D721Med (cell line): Measurements from ENCODE around the gene DIS3L2.

Experiments
- DNase-seq: peaks from one replicate; pipeline ENCODE4 v3.0.0; 2011; ENCODE audit warnings: low spot score; ENCODE audit not compliant: insufficient read length
- FAIRE-seq: peaks from 2 replicates; lab custom pipeline; 2011; peaks lifted over from hg19 to GRCh38; lab: Jason Lieb, UNC
- TF ChIP-seq, protein P1 (sequence below): IDR thresholded peaks from 2 replicates; pipeline ENCODE4 v1.5.1; 2012; ENCODE audit warnings: mild to moderate bottlenecking, control low read depth; ENCODE audit not compliant: insufficient read depth; ENCODE audit errors: missing control alignments

DIS3L2 gene

DNA sequence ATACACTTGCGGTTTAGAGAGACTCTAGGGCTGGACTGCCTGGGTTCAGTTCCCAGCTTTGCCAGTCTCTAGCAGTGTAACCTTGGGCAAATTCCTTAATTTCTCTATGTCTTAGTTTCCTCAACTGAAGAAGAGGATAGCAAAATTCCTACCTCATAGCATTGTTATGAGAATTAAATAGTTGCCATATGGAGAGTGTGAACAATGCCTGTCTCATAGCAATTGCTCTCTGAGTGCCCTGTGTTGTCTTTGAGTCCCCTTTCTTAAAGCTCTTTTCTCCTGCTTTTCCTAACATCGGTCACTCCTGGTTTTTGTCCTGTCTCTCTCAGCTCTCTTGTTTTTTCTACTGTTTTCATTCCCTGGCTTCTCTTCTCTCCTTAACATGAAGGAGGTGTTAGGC is 300.3 kb downstream of the DIS3L2 start:
- TF ChIP-seq, protein P1, sequence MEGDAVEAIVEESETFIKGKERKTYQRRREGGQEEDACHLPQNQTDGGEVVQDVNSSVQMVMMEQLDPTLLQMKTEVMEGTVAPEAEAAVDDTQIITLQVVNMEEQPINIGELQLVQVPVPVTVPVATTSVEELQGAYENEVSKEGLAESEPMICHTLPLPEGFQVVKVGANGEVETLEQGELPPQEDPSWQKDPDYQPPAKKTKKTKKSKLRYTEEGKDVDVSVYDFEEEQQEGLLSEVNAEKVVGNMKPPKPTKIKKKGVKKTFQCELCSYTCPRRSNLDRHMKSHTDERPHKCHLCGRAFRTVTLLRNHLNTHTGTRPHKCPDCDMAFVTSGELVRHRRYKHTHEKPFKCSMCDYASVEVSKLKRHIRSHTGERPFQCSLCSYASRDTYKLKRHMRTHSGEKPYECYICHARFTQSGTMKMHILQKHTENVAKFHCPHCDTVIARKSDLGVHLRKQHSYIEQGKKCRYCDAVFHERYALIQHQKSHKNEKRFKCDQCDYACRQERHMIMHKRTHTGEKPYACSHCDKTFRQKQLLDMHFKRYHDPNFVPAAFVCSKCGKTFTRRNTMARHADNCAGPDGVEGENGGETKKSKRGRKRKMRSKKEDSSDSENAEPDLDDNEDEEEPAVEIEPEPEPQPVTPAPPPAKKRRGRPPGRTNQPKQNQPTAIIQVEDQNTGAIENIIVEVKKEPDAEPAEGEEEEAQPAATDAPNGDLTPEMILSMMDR: no peak

DNA sequence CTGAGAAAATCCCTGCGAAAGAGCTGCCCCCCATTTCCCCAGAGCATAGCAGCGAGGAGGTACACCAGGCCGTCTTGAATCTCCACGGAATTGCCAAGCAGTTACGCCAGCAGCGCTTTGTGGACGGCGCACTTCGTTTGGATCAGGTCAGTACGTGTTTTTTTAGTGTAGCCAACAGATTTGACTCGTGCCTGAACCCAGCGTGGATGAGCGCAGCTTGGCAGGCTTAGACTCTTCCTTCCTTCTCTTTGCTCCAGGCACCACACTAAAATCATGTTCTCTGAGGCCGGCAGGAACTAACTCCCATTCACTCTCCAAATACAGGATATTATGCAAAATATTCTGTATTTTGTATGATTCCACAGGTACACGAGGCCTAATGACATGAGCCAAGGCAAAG is 301.8 kb downstream of the DIS3L2 start:
- TF ChIP-seq, protein P1: no peak
- DNase-seq (no peak), FAIRE-seq (no peak)

More for the DNA sequence above, 300.3 kb downstream of the DIS3L2 start:
- FAIRE-seq: no peak
- DNase-seq: no peak

DNA sequence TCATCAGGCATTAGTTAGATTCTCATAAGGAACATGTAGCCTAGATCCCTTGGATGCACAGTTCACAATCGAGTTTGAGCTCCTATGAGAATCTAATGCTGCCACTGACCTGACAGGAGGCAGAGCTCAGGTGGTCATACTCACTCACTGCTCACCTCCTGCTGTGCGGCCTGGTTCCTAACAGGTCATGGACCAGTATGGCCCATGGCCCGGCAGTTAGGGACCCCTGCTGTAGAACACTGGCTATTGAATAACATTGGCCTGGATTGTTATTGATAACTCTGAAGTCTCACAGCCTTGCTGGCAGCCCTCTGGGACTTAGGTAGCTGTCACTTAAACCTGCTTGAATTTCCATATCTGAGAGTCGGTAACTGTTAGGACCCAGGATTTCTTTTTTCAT is 302.6 kb downstream of the DIS3L2 start:
- FAIRE-seq (no peak), DNase-seq (no peak)
- TF ChIP-seq, protein P1: no peak

DNA sequence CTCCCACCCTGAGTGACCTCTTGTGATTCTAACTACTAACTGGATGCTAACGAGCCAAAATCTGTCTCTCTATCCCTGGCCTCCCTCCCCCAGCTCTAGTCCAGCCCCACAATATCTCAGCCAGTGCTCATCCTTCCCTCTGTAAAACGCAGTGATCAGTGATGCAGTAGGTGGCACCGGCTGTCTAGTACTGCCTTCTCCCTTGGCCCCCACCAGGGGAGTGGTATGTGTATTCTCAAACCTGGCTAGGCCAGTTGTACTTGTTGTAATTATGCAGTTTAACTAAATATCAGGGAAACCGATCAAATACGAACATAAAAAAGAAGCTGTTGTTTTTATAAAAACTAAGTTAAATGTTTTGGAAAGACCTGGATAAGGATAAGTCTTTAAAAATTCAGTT is 303.8 kb downstream of the DIS3L2 start:
- no peak for DNase-seq
- TF ChIP-seq, protein P1: no peak
- no peak for FAIRE-seq

DNA sequence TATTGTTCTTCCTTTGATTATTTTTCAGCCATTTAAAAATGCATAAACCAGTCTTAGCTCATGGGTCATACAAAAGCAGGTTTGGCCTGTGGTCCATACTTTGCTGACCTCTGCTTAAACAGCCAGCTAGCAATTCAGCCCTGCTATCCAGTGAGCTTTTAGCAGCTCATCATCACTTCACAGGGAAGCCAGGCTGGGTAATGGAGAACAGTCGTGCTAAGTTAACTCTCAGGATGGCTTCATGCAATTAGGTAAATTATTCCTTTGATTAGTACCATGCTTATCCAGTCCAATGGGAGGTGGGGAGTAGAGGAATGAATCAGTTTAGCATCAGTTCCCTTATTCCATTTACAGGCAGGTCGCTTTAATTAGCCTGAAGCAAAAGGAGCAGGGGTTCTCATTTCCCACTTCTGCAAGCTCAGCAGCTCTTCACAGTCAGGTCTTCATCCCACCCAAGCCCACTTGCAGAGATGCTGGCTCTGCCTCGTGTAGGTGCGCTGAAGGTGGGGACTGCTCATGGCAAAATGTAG is 307.2 kb downstream of the DIS3L2 start:
- no peak for FAIRE-seq
- TF ChIP-seq, protein P1: no peak
- DNase-seq: no peak

DNA sequence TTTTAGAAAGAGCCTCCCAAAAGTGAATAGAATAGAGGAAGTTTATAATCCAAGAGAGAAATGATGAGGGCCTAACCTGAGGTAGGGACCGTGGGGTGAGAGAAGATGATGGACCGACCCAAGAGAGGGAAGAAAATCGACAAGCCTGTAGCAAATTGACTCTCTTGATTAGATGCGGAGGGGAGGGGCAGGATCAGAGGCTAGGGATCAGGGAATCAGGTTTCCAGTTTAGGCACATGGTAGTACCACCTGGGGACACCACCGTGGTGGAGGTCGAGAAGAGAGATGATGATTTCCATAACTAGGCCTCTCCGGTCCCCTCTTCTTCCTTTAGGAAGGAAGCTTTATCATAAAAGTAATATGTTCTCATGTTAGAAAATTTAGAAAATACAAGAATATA is 308.4 kb downstream of the DIS3L2 start:
- TF ChIP-seq, protein P1: no peak
- FAIRE-seq (no peak), DNase-seq (no peak)

DNA sequence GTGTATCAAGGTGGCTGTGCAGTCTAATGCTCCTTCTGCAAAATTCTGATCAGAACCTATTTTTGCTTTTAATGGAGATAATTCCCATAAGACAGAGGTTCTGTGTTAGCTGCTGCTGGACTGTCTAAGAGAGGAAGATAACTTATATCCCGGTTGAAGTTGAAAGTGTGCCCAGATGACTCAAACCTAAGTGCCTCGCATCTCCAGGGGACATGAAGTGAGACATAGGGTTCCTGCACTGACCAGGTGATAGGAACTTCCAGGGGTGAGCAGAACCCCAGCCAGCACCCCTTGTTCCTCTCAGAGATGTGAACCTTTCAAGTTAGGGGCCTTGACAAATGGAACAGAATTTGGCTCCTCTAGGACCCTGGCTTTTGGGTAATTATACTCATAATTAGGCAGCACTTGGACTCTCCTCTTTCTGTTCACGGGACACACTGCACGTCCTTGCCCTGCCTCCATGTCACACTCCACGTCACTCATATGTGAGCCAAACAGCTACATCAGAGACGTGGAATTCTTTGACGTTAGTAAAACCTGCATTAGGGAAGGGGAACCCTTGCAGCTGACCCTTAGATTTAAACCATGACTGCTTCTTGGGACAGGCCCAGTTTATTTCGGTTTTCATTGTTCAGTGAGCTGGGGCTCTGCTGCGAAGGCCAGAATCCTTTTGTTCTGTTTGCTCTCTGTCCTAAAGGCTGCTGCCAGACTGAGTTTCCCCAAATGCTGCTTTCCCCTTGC is 312.6 kb downstream of the DIS3L2 start:
- FAIRE-seq: no peak
- DNase-seq: no peak
- TF ChIP-seq, protein P1: no peak
